NCI-H2227 (cell line): ENCODE data around the gene ESPN.

Source experiments
- DNase-seq: peaks from one replicate; lab custom pipeline; 2025; ENCODE audit not compliant: unreplicated experiment; lab: John Stamatoyannopoulos, UW

The ESPN gene

DNA sequence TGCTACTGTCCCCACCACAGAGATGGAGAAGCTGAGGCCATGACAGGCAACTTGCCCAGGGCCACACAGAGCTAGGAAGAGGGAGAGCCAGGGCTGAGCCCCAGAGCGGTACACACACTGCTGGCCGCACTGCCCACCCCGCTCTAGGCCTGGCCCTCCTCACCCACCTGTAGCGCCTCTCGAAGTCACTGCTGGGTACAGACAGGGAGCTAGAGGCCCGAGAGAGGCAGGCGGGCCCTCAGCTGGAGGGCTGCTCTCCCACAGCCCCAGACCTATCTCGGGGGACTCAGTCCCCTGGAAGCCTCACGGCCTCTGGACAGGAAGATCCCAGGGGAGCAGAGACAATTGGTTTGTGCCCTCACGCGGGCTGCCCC lies 84.2 kb downstream of the ESPN start:
- no peak for DNase-seq

- no peak for DNase-seq
These were observed 84.8 kb downstream of the ESPN start for GRCh38 chr1:6509220-6509918.

GRCh38 chr1:6509919-6510291 lies 85.3 kb downstream of the ESPN start:
- peak; percentile 33 for DNase-seq

- DNase-seq: no peak
These were observed 85.9 kb downstream of the ESPN start for GRCh38 chr1:6510493-6510892.
